DND-41 (cell line): ENCODE results near the gene NCAPH2.

ENCODE experiments used
- EZH2 ChIP-seq: IDR thresholded peaks from 3 replicates; pipeline ENCODE4 v1.6.1; 2012; ENCODE audit warnings: borderline replicate concordance, low read depth, mild to moderate bottlenecking, moderate library complexity, low read length, inconsistent platforms; ENCODE audit not compliant: severe bottlenecking
- TF ChIP-seq, protein P1 (sequence below): IDR thresholded peaks from 2 replicates; pipeline ENCODE4 v1.5.1; 2012; ENCODE audit warnings: borderline replicate concordance, low read length, moderate library complexity, mild to moderate bottlenecking; ENCODE audit not compliant: poor library complexity, severe bottlenecking; ENCODE audit errors: extremely low read depth

DNA sequence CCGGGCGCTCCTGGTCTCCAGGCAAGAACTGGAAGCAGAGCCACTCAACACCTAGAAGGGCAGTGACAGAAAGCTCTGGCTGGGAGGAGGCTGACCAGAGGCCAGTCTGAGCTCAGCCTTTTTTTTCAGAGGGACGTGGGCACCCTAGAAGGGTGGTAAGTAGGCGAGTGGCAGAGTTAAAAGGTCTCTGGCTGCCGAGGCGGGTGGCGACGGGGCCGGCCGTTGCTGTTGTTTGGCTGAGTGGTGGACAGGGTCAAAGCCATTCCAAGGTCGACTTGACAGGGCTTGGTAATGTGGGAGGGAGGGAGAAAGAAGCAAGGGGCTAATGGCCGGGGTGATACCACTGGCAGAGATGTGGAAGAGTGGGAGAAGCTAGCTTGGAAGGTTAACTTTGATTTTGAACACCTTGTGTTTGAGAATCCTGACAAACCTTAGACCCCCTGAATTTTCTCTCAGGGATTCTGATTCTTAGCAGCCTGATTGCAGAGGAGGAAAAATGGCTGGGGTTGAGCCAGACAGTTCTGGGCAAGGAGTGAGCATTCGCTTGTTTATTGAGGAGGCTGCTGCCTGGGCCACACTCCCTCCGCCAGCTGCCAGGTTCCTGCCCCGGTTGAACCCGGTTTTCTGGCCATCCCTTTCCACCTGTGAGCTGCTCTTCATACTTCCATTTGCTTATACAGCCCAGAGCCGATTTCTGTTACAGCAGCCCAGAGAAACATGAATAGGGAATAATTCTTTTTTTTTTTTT, 55.6 kb downstream of the NCAPH2 start:
- TF ChIP-seq, protein P1, sequence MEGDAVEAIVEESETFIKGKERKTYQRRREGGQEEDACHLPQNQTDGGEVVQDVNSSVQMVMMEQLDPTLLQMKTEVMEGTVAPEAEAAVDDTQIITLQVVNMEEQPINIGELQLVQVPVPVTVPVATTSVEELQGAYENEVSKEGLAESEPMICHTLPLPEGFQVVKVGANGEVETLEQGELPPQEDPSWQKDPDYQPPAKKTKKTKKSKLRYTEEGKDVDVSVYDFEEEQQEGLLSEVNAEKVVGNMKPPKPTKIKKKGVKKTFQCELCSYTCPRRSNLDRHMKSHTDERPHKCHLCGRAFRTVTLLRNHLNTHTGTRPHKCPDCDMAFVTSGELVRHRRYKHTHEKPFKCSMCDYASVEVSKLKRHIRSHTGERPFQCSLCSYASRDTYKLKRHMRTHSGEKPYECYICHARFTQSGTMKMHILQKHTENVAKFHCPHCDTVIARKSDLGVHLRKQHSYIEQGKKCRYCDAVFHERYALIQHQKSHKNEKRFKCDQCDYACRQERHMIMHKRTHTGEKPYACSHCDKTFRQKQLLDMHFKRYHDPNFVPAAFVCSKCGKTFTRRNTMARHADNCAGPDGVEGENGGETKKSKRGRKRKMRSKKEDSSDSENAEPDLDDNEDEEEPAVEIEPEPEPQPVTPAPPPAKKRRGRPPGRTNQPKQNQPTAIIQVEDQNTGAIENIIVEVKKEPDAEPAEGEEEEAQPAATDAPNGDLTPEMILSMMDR = no peak
- TF ChIP-seq EZH2 = no peak
